HepG2 (cell line): ENCODE data around the gene MICALL2. TPM values are rescaled to one million over a fixed set of nuclear protein-coding genes. Genes with fewer than 3 reads are reported as not detected.

Source experiments
- ATAC-seq: fragments of 200-7000 bp; cut with Tn5 transposase; 3 replicates; pipeline ENCODE4 v1.9.1; 2020; ENCODE audit warnings: mild to moderate bottlenecking, moderate library complexity
- BruUV-seq: library from RNA; stranded (reverse); fragments of 400-500 nt; replicated peaks from 2 replicates; lab custom pipeline; 2021; lab: Mats Ljungman, UMichigan
- CTCF ChIA-PET: fragments of 300-600 bp; formaldehyde crosslinking; extraction: SDS; loops from one replicate; lab custom pipeline; 2021; ENCODE audit warnings: low total read pairs, inconsistent platforms, low intra/inter-chr PET ratio; lab: Yijun Ruan, JAX
- POLR2A ChIA-PET: fragments of 350-600 bp; sonication (Branson Sonifier 250); formaldehyde crosslinking; loops from one replicate; lab custom pipeline; 2020; ENCODE audit warnings: antibody characterized with exemption, inconsistent platforms; lab: Yijun Ruan, JAX
- DNase-seq: peaks from one replicate; pipeline ENCODE4 v3.0.0-alpha.2; 2015; ENCODE audit warnings: low spot score
- FAIRE-seq: peaks from 3 replicates; lab custom pipeline; 2011; peaks lifted over from hg19 to GRCh38; lab: Jason Lieb, UNC
- H2AFZ ChIP-seq: one replicate; pipeline ENCODE4 v1.6.1; 2011; ENCODE audit warnings: low read length, inconsistent platforms
- H3K27ac ChIP-seq: fragments of 300-600 bp; 3 replicates; pipeline ENCODE4 v1.8.0; 2011; ENCODE audit warnings: mixed run types, mild to moderate bottlenecking, mixed read lengths, low read length, inconsistent platforms; ENCODE audit not compliant: insufficient read depth; ENCODE audit errors: extremely low read length
- H3K27me3 ChIP-seq, 2 experiments: fragments of 200-600 bp in 1 of 2; 2 replicates in 1 of 2; 3 replicates in 1 of 2; pipeline versions ENCODE4 v1.6.0 to v1.8.0; 2011; ENCODE audit warnings: low read length in 2 of 2, mild to moderate bottlenecking in 2 of 2, moderate library complexity in 2 of 2, inconsistent platforms in 1 of 2; ENCODE audit not compliant: insufficient read depth in 2 of 2, control insufficient read depth in 1 of 2
- H3K36me3 ChIP-seq, 2 experiments: fragments of 200-600 bp in 1 of 2; replicated peaks in 1 of 2; 2 replicates in 1 of 2; 3 replicates in 1 of 2; pipeline versions ENCODE4 v1.5.1 to v1.8.0; 2011; ENCODE audit warnings: low read length in 2 of 2, inconsistent platforms in 1 of 2; ENCODE audit not compliant: insufficient read depth in 2 of 2, control insufficient read depth in 1 of 2
- H3K4me1 ChIP-seq: 2 replicates; pipeline ENCODE4 v1.5.1; 2012; ENCODE audit warnings: low read length, inconsistent platforms; ENCODE audit not compliant: insufficient read depth
- H3K4me2 ChIP-seq: 2 replicates; pipeline ENCODE4 v1.6.0; 2011; ENCODE audit warnings: low read depth, low read length, inconsistent platforms
- H3K4me3 ChIP-seq, 3 experiments: fragments of 200-600 bp in 1 of 3; sonication (generic), shearing (Covaris generic) in 1 of 3; replicated peaks in 1 of 3; 2 replicates each; pipeline ENCODE4 v1.5.1; 2011 to 2016; ENCODE audit warnings: low read length in 3 of 3, inconsistent platforms in 2 of 3, low read depth in 2 of 3, mild to moderate bottlenecking in 2 of 3, control low read depth in 1 of 3, mixed read lengths in 1 of 3; ENCODE audit not compliant: insufficient read depth in 1 of 3
- H3K79me2 ChIP-seq: one replicate; pipeline ENCODE4 v1.6.1; 2011; ENCODE audit warnings: low read length, inconsistent platforms; ENCODE audit not compliant: insufficient read depth
- H3K9ac ChIP-seq: 2 replicates; pipeline ENCODE4 v1.6.0; 2011; ENCODE audit warnings: mild to moderate bottlenecking, low read depth, low read length, inconsistent platforms; ENCODE audit not compliant: insufficient read depth
- H3K9me3 ChIP-seq: 2 replicates; pipeline ENCODE4 v1.5.1; 2012; ENCODE audit warnings: mild to moderate bottlenecking, low read length
- H4K20me1 ChIP-seq: 2 replicates; pipeline ENCODE4 v1.6.0; 2011; ENCODE audit warnings: inconsistent platforms, mild to moderate bottlenecking, low read length, moderate library complexity; ENCODE audit not compliant: insufficient read depth
- CERS6 ChIP-seq: sonication (generic); formaldehyde crosslinking; IDR thresholded peaks from 2 replicates; pipeline ENCODE4 v1.5.0; 2020; ENCODE audit warnings: missing genetic modification reagents
- E2F1 ChIP-seq: sonication (generic); formaldehyde crosslinking; IDR thresholded peaks from 2 replicates; pipeline ENCODE4 v1.5.0; 2020; ENCODE audit warnings: missing genetic modification reagents
- FOXK2 ChIP-seq: fragments of 450-650 bp; IDR thresholded peaks from 2 replicates; pipeline ENCODE4 v1.6.1; 2016
- HDAC1 ChIP-seq: sonication (generic); formaldehyde crosslinking; IDR thresholded peaks from 2 replicates; pipeline ENCODE4 v1.5.1; 2020; ENCODE audit warnings: mild to moderate bottlenecking, missing genetic modification reagents
- ISX ChIP-seq: sonication (generic); formaldehyde crosslinking; conservative IDR thresholded peaks from 2 replicates; pipeline ENCODE4 v1.5.0; 2020; ENCODE audit warnings: missing genetic modification reagents
- MYPOP ChIP-seq: sonication (generic); formaldehyde crosslinking; IDR thresholded peaks from 2 replicates; pipeline ENCODE4 v1.8.1; 2023; ENCODE audit warnings: mild to moderate bottlenecking, moderate library complexity, missing genetic modification reagents
- NFIB ChIP-seq: sonication (generic); formaldehyde crosslinking; IDR thresholded peaks from 2 replicates; pipeline ENCODE4 v1.9.0; 2021; ENCODE audit warnings: missing genetic modification reagents, mild to moderate bottlenecking, borderline replicate concordance
- POLR2A ChIP-seq, 2 experiments: IDR thresholded peaks; 2 replicates each; pipeline ENCODE4 v1.6.1; 2011; ENCODE audit warnings: low read depth in 2 of 2, low read length in 2 of 2, mild to moderate bottlenecking in 1 of 2, moderate library complexity in 1 of 2; ENCODE audit not compliant: insufficient read depth in 1 of 2
- ZFP1 ChIP-seq: IDR thresholded peaks from 2 replicates; pipeline ENCODE4 v1.6.1; 2016
- ZFP36L2 ChIP-seq: sonication (generic); formaldehyde crosslinking; IDR thresholded peaks from 2 replicates; pipeline ENCODE4 v1.4.0; 2020; ENCODE audit warnings: missing genetic modification reagents
- ZFP41 ChIP-seq: sonication (generic); formaldehyde crosslinking; IDR thresholded peaks from 2 replicates; pipeline ENCODE4 v1.4.0; 2020; ENCODE audit warnings: mild to moderate bottlenecking, missing genetic modification reagents, borderline replicate concordance
- ZNF3 ChIP-seq: IDR thresholded peaks from 2 replicates; pipeline ENCODE4 v1.7.0; 2017; ENCODE audit warnings: inconsistent platforms
- WGBS: methylation state at CpG from one replicate; pipeline ENCODE4 v1.1.6; 2017; ENCODE audit warnings: low lambda C conversion rate; 5-methylcytosine and 5-hydroxymethylcytosine counted together
- in situ Hi-C: cut with HindIII; loops from 2 replicates; pipeline ENCODE4 v1.10.0; 2017; ENCODE audit warnings: low pct_unique_long_range_greater_than_20kb; ENCODE audit not compliant: extremely low pct_ligation_motif_present
- intact Hi-C: fragments of 100-400 bp; cut with micrococcal nuclease; formaldehyde crosslinking; loops from one replicate; pipeline ENCODE4 v1.10.0; 2022; ENCODE audit not compliant: unreplicated experiment
- polyA plus RNA-seq, 8 experiments: library from polyadenylated mRNA; depleted of rRNA in 3 of 8; stranded (reverse) in 7 of 8; unstranded in 1 of 8; fragments of >200 nt; fragmentation: Illumina TruSeq in 4 of 8; extraction: Trizol in 4 of 8; gene quantifications; 2 replicates each; pipeline versions ENCODE4 v1.2.1 to v1.2.3, GENCODE V29; 2011 to 2016; ENCODE audit warnings: low read depth in 4 of 8, missing spikeins in 1 of 8, mixed read lengths in 1 of 8; ENCODE audit not compliant: insufficient read depth in 1 of 8
- total RNA-seq, 5 experiments: library from RNA; depleted of rRNA; stranded (reverse); fragments of >200 nt; fragmentation: Illumina TruSeq; extraction: Trizol; gene quantifications; 2 replicates each; pipeline ENCODE4 v1.2.3, GENCODE V29; 2016; ENCODE audit warnings: low read depth in 1 of 5

MICALL2 gene
- total and polyA plus RNA-seq, 2 of the 13 experiments (the other 11 are each of a cell fraction or from before 2014, with no cell fraction given), result 5.8 to 12.4 TPM

GRCh38 chr7:1400371-1400770 lies 58.9 kb downstream of the MICALL2 start:
- no peaks in the 10 kb centered on the region for H3K79me2 ChIP-seq
- peaks cover 7 to 70% of the 10 kb centered on the region in 2 experiments; a peak in 4 of 5 replicates for H3K27me3 ChIP-seq
- DNase-seq (no peak), ATAC-seq (no peak), FAIRE-seq (no peak)
- no peaks in the 10 kb centered on the region; the same call in 1 of the 2 replicates for H3K9me3 ChIP-seq
- no TSS peak for BruUV-seq
- H3K9ac ChIP-seq, result no peak overlapping the region
- intact Hi-C loops (no loop called here), in situ Hi-C loops (no loop called here)
- POLR2A ChIA-PET, result no interaction called here
- no peak overlapping the region for H2AFZ ChIP-seq
- H3K4me2 ChIP-seq, result no peak overlapping the region
- peaks cover 6% of the 10 kb centered on the region; the same call in 1 of the 2 replicates for H3K4me1 ChIP-seq
- no peak for TF ChIP-seq FOXK2
- TF ChIP-seq ZNF3 (CRISPR knock-in tag), result no peak
- TF ChIP-seq ZFP36L2 (CRISPR knock-in tag), result no peak
- TF ChIP-seq CERS6, result no peak
- TF ChIP-seq ZFP1 (CRISPR knock-in tag), result no peak
- TF ChIP-seq ISX (CRISPR knock-in tag), result no peak
- no peak for TF ChIP-seq POLR2A (IDR thresholded peaks at IDR 0.05; ENCODE audit: insufficient read depth in 1 of 2, low read depth in 2 of 2, low read length in 2 of 2)
- no peak for TF ChIP-seq ZFP41
- no peak for TF ChIP-seq HDAC1 (CRISPR knock-in tag)
- TF ChIP-seq NFIB (CRISPR knock-in tag), result no peak
- no peak for TF ChIP-seq MYPOP (CRISPR knock-in tag)
- no peak for TF ChIP-seq E2F1 (CRISPR knock-in tag)
- TF ChIP-seq, all 625 proteins: peak for 0
- H3K4me3 ChIP-seq, result no peak overlapping the region
- H3K27ac ChIP-seq, result no peak overlapping the region
- no peaks in the 10 kb centered on the region for H3K36me3 ChIP-seq
- CTCF ChIA-PET, result no interaction called here
- no peaks in the 10 kb centered on the region for H4K20me1 ChIP-seq
- 17% methylated on average over 10 of the region's 11 CpGs for WGBS
